ENCODE measurements around the gene FGF7. TPM values are rescaled to one million over a fixed set of nuclear protein-coding genes. Genes with fewer than 3 reads are reported as not detected.
"Not testable (repeated sequence)": the region's sequence is repeated elsewhere in the genome, so short reads cannot be mapped to it uniquely, and the experiment has no call there.

The FGF7 gene
- total and polyA plus RNA-seq, 9 of the 15 experiments (the other 6 are each of a cell fraction or from before 2014, with no cell fraction given): not detected

DNA sequence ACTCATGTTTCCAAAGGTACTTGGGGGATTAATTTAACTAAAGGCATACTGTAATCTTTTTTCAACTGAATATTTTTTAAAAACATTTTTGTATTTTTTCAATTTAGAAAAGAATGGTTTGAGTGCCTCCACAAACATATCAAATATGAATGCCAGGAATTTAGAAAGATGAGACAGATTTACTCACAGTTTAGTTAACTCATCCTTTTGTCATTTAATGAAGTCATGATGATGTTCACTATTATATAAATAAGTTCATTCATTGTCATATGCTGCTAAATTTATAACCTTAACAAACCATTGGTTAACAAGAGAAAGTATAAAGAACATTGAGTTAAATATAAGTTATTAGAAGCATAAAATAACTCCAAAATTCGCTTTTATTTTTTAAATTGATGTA is 50.0 kb downstream of the FGF7 start (continued):
- no peak for TF ChIP-seq ZC3H4 (CRISPR knock-in tag; IDR thresholded peaks at IDR 0.05; ENCODE audit: borderline replicate concordance)
- no peak for TF ChIP-seq SETDB1 (IDR thresholded peaks at IDR 0.05; ENCODE audit: low read length)
- TF ChIP-seq ZBED1 (IDR thresholded peaks at IDR 0.05): no peak
- TF ChIP-seq, protein P1, sequence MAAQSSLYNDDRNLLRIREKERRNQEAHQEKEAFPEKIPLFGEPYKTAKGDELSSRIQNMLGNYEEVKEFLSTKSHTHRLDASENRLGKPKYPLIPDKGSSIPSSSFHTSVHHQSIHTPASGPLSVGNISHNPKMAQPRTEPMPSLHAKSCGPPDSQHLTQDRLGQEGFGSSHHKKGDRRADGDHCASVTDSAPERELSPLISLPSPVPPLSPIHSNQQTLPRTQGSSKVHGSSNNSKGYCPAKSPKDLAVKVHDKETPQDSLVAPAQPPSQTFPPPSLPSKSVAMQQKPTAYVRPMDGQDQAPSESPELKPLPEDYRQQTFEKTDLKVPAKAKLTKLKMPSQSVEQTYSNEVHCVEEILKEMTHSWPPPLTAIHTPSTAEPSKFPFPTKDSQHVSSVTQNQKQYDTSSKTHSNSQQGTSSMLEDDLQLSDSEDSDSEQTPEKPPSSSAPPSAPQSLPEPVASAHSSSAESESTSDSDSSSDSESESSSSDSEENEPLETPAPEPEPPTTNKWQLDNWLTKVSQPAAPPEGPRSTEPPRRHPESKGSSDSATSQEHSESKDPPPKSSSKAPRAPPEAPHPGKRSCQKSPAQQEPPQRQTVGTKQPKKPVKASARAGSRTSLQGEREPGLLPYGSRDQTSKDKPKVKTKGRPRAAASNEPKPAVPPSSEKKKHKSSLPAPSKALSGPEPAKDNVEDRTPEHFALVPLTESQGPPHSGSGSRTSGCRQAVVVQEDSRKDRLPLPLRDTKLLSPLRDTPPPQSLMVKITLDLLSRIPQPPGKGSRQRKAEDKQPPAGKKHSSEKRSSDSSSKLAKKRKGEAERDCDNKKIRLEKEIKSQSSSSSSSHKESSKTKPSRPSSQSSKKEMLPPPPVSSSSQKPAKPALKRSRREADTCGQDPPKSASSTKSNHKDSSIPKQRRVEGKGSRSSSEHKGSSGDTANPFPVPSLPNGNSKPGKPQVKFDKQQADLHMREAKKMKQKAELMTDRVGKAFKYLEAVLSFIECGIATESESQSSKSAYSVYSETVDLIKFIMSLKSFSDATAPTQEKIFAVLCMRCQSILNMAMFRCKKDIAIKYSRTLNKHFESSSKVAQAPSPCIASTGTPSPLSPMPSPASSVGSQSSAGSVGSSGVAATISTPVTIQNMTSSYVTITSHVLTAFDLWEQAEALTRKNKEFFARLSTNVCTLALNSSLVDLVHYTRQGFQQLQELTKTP (IDR thresholded peaks at IDR 0.05; ENCODE audit: low read depth in 1 of 2, partially characterized antibody in 2 of 2): no peak
- TF ChIP-seq, protein P2, sequence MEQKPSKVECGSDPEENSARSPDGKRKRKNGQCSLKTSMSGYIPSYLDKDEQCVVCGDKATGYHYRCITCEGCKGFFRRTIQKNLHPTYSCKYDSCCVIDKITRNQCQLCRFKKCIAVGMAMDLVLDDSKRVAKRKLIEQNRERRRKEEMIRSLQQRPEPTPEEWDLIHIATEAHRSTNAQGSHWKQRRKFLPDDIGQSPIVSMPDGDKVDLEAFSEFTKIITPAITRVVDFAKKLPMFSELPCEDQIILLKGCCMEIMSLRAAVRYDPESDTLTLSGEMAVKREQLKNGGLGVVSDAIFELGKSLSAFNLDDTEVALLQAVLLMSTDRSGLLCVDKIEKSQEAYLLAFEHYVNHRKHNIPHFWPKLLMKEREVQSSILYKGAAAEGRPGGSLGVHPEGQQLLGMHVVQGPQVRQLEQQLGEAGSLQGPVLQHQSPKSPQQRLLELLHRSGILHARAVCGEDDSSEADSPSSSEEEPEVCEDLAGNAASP (IDR thresholded peaks at IDR 0.05): no peak
- no peak for TF ChIP-seq GTF2A2 (tag; IDR thresholded peaks at IDR 0.05)
- no peak for TF ChIP-seq CSDE1 (IDR thresholded peaks at IDR 0.05)
- no peak for TF ChIP-seq SREBF2 (CRISPR knock-in tag; IDR thresholded peaks at IDR 0.05)

DNA sequence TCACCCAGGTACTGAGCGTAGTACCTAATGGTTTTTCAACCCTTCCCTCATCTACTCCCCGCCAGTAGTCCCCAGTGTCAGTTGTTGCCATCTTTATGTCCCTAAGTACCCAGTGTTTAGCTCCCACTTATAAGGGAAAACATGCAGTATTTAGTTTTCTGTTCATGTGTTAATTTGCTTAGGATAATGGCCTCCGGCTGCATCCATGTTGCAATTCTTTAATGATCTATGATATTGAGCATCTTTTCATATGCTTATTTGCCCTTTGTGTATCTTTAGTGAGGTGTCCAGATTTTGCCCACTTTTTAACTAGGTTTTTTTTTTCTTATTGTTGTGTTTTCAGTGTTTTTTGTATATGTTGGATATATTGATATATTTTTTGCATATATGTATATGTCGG is 55.0 kb downstream of the FGF7 start:
- BruUV-seq (replicated peaks); H3K36me3 ChIP-seq (ENCODE audit: control insufficient read depth, insufficient read depth, low read length); H3K27me3 ChIP-seq (ENCODE audit: control insufficient read depth in 2 of 2, insufficient read depth in 2 of 2, low read length in 2 of 2); H3K4me1 ChIP-seq (replicated peaks in 1 of 2; ENCODE audit: control insufficient read depth in 2 of 2, insufficient read depth in 2 of 2, low read length in 2 of 2); ATAC-seq; H2AFZ ChIP-seq (ENCODE audit: low read depth, low read length); POLR2A ChIA-PET; FAIRE-seq; H3K9me1 ChIP-seq (ENCODE audit: control insufficient read depth, insufficient read depth, low read length); in situ Hi-C loops (cut with MboI); H3K4me2 ChIP-seq (ENCODE audit: insufficient read depth, low read length); H3K9me3 ChIP-seq (replicated peaks; ENCODE audit: control insufficient read depth, insufficient read depth, low read depth, low read length); H3K9ac ChIP-seq (ENCODE audit: insufficient read depth in 1 of 2, low read depth in 2 of 2, low read length in 2 of 2); H3K27ac ChIP-seq (ENCODE audit: extremely low read depth, low read depth, low read length); H3K4me3 ChIP-seq; DNase-seq (ENCODE audit: extremely low read depth in 1 of 4, low spot score in 3 of 4); CTCF ChIA-PET (ENCODE audit: low intra/inter-chr PET ratio); H4K20me1 ChIP-seq (replicated peaks; ENCODE audit: control insufficient read depth, insufficient read depth, low read length); intact Hi-C loops (cut with micrococcal nuclease); H3K79me2 ChIP-seq (ENCODE audit: control insufficient read depth, insufficient read depth, low read length): not testable (repeated sequence)
- WGBS (ENCODE audit: insufficient coverage, low coverage, missing lambda C conversion rate): 0% methylated on average over 4 of the region's 4 CpGs
